Activated CD8-positive, alpha-beta memory T cell treated with anti-CD3 and anti-CD28 coated beads, Interleukin-2, amount 50 U/mL, for 4 hours (primary cell): ENCODE results near the gene CHRNE.

ENCODE experiments used
- DNase-seq: peaks from one replicate; pipeline ENCODE4 v3.0.0-alpha.2; 2020

CHRNE gene

GRCh38 chr17:4903051-4903818 is at the start of gene CHRNE:
CHRNE (minus strand) TSS chr17:4903098; CDS start chr17:4903063, 35 bp downstream.
- DNase-seq, result peak; percentile 78

DNA sequence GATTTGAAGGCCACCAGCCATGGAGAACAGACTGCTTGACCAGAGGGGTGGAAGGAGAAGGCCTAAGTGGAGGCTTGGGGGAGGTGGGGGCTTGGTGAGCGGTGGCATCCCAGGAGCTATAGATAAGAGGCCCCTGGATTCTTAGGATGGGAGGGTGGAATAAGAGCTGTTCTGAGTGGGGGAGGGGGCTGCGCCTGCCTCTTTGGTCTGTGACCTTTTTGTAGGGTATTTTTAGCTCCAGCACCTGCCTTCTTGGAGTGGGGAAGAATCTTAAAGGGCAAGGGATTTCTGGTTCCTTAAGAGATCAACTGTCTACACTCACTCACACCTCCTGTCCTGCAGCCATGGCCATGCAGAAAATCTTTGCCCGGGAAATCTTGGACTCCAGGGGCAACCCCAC is 48.6 kb upstream of the CHRNE start:
- no peak for DNase-seq

- no peak for DNase-seq
Observed at GRCh38 chr17:4950746-4951204, 47.9 kb upstream of the CHRNE start, which contains the start of gene ENO3. ENO3 (plus strand) TSS chr17:4951119; CDS start chr17:4951830, 711 bp downstream.

DNA sequence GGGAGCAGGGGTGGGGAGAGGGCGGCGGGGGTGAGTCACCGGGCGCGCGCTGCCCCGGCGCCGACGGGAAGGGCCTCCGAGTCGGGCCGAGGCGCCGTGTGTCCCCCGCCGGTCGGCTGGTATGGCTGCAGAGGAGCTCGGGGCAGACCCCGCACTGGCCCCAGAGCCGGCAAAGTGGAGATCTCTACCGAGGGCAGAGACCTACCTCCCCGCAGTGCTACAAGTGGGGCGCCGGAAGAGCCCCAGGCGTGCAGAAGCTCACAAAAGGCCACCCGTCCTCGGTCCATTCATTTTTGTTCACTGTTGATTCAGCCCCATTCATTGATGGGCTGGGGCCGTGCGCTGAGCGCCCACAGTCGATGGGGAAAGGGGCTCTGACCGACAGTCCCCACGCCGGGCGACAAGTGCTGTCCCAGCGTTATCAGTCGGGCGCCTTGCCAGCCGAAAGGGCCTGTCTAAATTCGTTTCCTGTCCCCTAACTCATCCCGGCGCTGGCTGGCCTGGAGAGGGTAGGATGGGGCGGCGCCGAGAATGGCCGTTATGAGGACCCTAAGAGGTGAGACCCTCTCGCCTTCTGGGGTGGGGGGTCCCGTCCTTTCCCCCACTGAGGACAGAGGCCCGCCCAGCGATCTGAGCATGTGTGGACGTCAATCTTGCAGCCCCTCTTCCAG is 47.3 kb upstream of the CHRNE start:
- DNase-seq, result peak; percentile 70

- peak; percentile 74 for DNase-seq
Observed at GRCh38 chr17:4949321-4950074, 46.6 kb upstream of the CHRNE start.

DNA sequence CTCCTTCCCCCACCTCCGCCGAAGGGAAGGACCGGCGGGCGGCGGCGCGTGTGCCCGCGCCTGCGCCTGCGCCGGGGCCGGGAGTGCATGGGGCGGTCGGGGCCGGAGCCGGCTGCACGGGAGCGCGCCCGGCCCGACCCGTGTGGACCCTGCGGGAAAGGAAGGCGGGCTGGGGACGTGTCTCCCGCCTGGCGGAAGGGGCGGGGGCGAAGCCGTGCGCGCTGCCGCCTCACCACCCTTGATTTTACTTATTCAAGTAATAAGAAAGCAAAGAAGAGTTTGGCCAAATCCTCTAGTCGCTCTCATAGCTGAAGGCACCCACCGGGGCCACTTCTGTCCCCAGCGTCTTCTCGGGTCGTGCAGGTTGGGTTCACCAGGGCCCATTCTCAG is 46.0 kb upstream of the CHRNE start:
- peak; percentile 66 for DNase-seq

DNA sequence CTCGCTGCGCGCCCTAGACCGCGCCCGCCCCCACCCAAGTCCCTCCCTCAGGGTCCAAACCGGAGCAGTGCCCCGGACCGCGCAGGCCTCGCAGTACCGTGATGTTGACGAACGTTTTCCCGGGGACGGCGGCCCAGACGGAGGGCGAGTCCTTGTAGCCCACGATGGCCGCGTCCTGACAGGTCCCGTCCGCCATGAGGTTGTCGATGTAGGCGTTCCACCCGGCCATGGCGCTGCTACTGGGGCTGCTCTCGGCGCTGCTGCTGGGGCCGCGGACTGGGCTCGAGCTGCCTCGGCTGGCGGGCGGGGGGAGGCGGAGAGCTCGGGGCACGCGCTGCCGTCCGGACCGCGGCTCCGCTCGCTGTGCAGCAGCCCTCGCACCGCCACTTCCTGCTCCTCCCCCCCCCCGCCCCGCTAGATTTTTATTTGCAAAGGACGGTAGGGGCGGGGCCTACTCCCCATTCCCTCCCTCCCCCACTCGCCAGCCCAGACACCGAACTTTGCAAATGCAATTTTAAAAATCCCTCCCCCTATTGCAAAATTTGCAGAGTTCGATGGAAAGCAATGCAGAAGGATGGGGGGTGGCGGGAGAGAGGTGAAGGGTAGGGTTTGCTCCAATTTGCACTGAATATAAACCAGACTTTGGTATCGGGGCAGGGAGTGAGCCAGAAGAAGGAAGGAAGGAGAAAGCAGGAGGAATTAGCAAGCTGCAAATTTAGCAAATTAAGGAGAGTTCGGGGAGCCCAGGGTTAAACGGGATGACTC is 45.5 kb upstream of the CHRNE start, which contains the start of gene PFN1:
PFN1 (minus strand) TSS at position 365 of the 765 bp plus-strand sequence; CDS start at position 229, 136 bp downstream.
- DNase-seq, result peak; percentile 88

DNA sequence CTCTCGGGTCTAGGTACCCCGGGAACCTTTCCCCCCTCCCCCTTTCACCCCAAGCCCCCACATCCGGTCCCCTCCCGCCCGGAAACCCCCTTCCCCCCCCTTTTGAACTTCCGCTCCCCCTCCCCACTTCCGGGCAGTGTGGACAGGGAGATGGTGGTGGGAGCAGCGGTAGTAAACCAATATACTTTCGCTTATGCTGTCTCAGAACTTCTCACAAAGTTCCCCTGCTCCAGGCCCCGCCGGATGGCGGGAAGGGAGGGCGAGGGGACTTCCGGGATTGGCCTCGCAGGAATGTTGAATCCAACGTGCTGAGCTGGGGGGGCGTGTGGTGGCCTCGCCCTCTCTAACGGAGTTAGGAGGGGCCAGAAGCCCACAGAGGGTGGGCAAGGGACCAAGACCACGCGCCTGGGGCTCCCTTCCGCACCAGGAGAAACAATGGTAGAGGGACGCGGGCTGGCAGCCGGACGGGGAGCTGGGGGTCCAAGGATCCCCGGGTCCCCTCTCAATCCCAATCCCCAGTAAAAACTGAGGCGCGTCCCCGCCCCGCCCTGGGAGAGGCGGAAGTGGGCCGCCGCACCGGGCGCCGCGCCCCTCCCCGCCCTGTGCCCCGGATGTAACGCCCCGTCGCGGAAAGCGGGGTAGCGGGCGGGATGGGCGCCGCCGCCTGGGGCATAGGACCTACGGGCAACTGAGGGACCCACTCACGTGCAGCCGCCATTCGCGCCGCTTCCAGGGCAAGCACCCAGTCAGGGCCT is 44.7 kb upstream of the CHRNE start:
- DNase-seq, result peak; percentile 68

DNA sequence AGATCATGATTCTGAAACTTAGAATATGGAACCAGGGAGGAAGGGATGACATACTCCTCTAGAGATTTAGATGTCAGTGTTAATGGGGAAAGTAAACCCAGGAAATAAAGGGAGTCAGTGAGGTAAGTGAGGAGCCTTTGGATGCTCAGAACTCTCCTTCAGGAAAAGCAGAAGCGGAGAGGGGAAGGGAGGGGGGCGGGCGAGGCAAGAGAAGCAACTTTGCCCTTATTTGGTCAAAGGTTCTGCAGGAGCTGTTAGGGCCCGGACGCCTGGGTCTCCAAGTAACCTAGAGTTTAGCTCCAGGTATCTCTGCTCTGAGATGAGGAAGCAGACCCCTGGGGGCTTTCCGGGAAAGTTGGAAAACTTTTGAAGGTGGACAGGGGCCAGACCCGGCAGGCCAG is 44.1 kb upstream of the CHRNE start:
- DNase-seq, result no peak

- DNase-seq, result no peak
Observed at GRCh38 chr17:4946312-4946976, 43.5 kb upstream of the CHRNE start.

DNA sequence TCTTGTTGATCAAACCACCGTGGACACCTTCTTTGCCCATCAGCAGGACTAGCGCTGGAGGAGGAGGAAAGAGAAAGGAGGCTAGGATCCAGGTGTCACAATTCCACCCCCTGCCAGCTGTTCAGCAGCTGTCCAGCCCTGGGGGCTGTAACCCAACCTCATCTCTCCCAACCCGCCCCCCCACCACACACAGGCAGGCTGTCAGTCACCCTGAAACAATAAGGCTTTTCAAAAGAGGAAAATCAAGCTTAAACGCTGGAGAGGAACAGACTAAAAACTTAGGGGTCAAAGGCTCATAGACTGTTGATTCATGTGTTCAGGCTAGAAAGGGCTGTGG is 43.0 kb upstream of the CHRNE start:
- DNase-seq, result no peak

- peak; percentile 87 for DNase-seq
Observed at GRCh38 chr17:4945176-4945943, 42.5 kb upstream of the CHRNE start.

DNA sequence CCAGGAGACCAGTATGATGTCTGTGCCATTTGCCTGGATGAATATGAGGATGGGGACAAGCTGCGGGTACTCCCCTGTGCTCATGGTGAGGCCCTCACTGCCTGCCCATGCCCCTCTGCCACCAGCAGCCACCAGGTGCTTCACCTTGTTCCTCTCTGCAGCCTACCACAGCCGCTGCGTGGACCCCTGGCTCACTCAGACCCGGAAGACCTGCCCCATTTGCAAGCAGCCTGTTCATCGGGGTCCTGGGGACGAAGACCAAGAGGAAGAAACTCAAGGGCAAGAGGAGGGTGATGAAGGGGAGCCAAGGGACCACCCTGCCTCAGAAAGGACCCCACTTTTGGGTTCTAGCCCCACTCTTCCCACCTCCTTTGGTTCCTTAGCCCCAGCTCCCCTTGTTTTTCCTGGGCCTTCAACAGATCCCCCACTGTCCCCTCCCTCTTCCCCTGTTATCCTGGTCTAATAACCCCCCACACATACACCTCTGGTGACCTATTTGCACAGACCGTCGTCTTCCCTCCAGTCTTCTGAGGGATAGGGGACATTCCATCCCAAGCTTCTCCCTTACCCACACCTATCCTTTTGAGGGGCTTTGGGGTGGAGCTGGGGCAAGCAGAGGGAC is 41.8 kb upstream of the CHRNE start:
- peak; percentile 42 for DNase-seq

GRCh38 chr17:4944163-4944553 is 41.3 kb upstream of the CHRNE start:
- DNase-seq, result no peak

DNA sequence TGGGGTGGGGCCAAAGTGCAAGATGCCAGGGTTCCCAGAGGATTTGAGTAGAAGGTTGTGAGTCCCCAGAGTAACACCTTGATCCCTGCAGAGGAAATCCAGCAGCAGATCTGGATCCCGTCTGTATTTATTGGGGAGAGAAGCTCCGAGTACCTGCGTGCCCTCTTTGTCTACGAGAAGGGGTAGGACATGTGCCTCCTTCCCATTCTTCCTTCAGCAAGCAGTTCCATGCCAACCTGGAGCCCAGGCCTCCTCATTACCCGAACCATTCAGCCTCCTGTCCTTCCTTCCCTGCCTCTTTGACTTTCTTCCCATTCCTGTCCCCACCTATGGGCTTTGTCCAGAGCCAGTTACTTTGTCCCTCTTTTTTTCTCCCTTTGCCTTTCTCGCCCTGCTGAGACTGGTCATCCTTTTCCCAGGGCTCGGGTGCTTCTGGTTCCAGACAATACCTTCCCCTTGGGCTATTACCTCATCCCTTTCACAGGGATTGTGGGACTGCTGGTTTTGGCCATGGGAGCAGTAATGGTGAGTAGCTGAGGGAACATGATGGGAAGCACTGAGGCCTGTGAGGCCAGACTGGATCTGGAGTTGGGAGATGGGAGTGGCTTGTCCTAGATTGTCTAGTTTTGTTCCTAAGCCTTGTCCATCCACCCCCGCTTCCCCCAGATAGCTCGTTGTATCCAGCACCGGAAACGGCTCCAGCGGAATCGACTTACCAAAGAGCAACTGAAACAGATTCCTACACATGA is 40.0 kb upstream of the CHRNE start:
- DNase-seq, result no peak

DNA sequence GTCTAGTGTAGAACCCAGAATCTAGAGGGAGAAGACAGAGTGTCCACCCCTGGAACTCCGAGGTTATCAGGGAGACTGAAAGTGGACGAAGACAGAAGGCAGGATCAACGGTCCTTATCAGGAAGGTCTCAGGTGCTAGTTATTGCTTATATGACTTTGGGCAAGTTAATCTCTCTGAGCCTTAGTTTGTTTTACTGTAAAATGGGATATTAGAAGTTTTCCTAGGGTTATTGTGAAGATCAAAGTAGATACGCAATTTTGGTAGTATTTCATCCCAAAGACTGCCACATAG is 38.4 kb upstream of the CHRNE start:
- no peak for DNase-seq

GRCh38 chr17:4940555-4941318 is 37.8 kb upstream of the CHRNE start:
- DNase-seq, result peak; percentile 41

GRCh38 chr17:4939796-4940554 is 37.1 kb upstream of the CHRNE start, which contains the start of the genes RNF167 and SLC25A11:
RNF167 (plus strand) TSS chr17:4940268; CDS start chr17:4940910, 642 bp downstream.
SLC25A11 (minus strand) TSS chr17:4940046; CDS start chr17:4939910, 136 bp downstream.
- peak; percentile 92 for DNase-seq
